ENCODE measurements around the gene MCM9. TPM values are rescaled to one million over a fixed set of nuclear protein-coding genes. Genes with fewer than 3 reads are reported as not detected.

Gene MCM9
- total RNA-seq, 1 experiment from 2014 or later = 18.6 TPM

DNA sequence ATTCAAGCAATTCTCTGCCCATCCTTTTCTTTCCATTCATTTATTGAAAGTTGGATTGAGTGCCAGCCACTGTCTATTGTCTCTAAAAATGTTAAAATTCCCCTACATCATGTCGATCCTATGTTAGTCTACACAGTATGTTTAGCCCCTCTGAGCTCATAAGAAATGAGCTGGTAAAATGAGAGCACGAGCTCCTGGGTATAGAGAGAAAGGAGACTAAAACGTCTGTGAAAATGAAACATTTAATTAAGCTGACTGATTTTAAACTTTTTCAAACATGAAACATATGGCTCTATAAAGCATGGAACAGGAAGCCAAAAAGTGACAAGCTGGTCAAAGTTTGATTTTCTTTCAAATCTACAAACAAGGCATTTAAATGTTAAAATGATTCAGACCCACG, 145.0 kb downstream of the MCM9 start:
- Histone ChIP-seq H3K9me3 (ENCODE audit: control insufficient read depth, low read depth, low read length) (no peaks in the 10 kb centered on the region), H3K18ac (ENCODE audit: insufficient read length, low read depth, low read length) (no peak overlapping the region), H3K23ac (ENCODE audit: insufficient read length, low read depth, low read length) (no peak overlapping the region), H3K4ac (ENCODE audit: low read depth, low read length) (no peak overlapping the region), H3K56ac (ENCODE audit: insufficient read length, low read depth, low read length) (no peak overlapping the region), H2BK20ac (ENCODE audit: low read depth, low read length, poor library complexity, severe bottlenecking) (no peak overlapping the region), H3K23me2 (ENCODE audit: insufficient read length, low read depth, low read length, poor library complexity, severe bottlenecking) (no peaks in the 10 kb centered on the region), H3K27ac (ENCODE audit: insufficient read length, low read depth, low read length) (no peak overlapping the region), H4K20me1 (ENCODE audit: control insufficient read depth, insufficient read depth, insufficient read length) (no peaks in the 10 kb centered on the region), H3K4me2 (ENCODE audit: insufficient read depth, insufficient read length, low read length) (no peak overlapping the region), H3K79me2 (ENCODE audit: insufficient read depth, low read length) (no peaks in the 10 kb centered on the region), H3K9ac (ENCODE audit: extremely low read depth, insufficient read length, low read length) (no peak overlapping the region), H4K5ac (ENCODE audit: insufficient read length, low read depth, low read length) (no peak overlapping the region), H3K27me3 (ENCODE audit: insufficient read depth, low read length) (no peaks in the 10 kb centered on the region), H2BK120ac (ENCODE audit: low read depth, low read length, poor library complexity, severe bottlenecking) (no peak overlapping the region), H2BK5ac (ENCODE audit: insufficient read length, low read length) (no peak overlapping the region), H3K4me1 (ENCODE audit: insufficient read depth, low read length) (no peaks in the 10 kb centered on the region; the same call in 1 of the 2 replicates), H4K8ac (replicated peaks; ENCODE audit: insufficient read length, low read depth, low read length) (no peak overlapping the region), H3T11ph (ENCODE audit: low read length) (no peak overlapping the region), H2AK5ac (ENCODE audit: insufficient read length, low read length) (no peak overlapping the region), H2AFZ (ENCODE audit: low read length) (no peak overlapping the region), H4K91ac (ENCODE audit: insufficient read length, low read depth, low read length) (no peak overlapping the region), H3K14ac (ENCODE audit: insufficient read depth, low read length) (no peak overlapping the region), H2BK12ac (ENCODE audit: insufficient read length, low read depth, low read length) (no peak overlapping the region), H2BK15ac (ENCODE audit: low read depth, low read length) (no peak overlapping the region), H3K79me1 (ENCODE audit: insufficient read depth, low read depth, low read length, poor library complexity, severe bottlenecking) (no peaks in the 10 kb centered on the region)
- Mint-ChIP-seq H3K27ac (no peak overlapping the region), H3K4me3 (no peak overlapping the region), H3K27me3 (ENCODE audit: low read depth) (no peaks in the 10 kb centered on the region), H3K36me3 (ENCODE audit: insufficient read depth in 1 of 3, low read depth in 3 of 3) (peaks cover 0 to 8% (median 2%) of the 10 kb centered on the region in 3 experiments; a peak in 3 of 7 replicates), H3K4me1 (peaks cover under 1 to 2% of the 10 kb centered on the region in 2 experiments; a peak in 2 of 4 replicates), H3K9me3 (peaks cover 5 to 8% of the 10 kb centered on the region in 2 experiments; a peak in 3 of 5 replicates)
- TF ChIP-seq CTCF (conservative IDR thresholded peaks at IDR 0.05) = no peak
- no peak for DNase-seq
- WGBS (ENCODE audit: extremely low coverage, insufficient read length, low lambda C conversion rate) = no CpG with 5 or more reads among the region's 4 CpGs

All from H9 (cell line).